ENCODE data around the gene JAM3.

GRCh38 chr11:134124660-134125451, 56.0 kb downstream of the JAM3 start:
- no peak for TF ChIP-seq CTCF (conservative IDR thresholded peaks at IDR 0.05)
- TF ChIP-seq EZH2 (IDR thresholded peaks at IDR 0.05; ENCODE audit: low read depth), result no peak
